Osteoblast (primary cell): ENCODE results near the gene ZNHIT2. TPM values are rescaled to one million over a fixed set of nuclear protein-coding genes. Genes with fewer than 3 reads are reported as not detected.

Source experiments
- DNase-seq: peaks from one replicate; pipeline ENCODE4 v3.0.0; 2011; ENCODE audit warnings: low spot score, mixed read lengths; ENCODE audit not compliant: insufficient read length; ENCODE audit errors: missing footprints
- H2AFZ ChIP-seq: 2 replicates; pipeline ENCODE4 v1.6.0; 2011; ENCODE audit warnings: mild to moderate bottlenecking, low read length
- H3K27ac ChIP-seq: 2 replicates; pipeline ENCODE4 v1.5.1; 2011; ENCODE audit warnings: mild to moderate bottlenecking, low read depth, low read length, moderate library complexity
- H3K27me3 ChIP-seq: 2 replicates; pipeline ENCODE4 v1.6.0; 2012; ENCODE audit warnings: mild to moderate bottlenecking, control low read depth, inconsistent platforms, low read length, moderate library complexity; ENCODE audit not compliant: insufficient read depth
- H3K36me3 ChIP-seq: 2 replicates; pipeline ENCODE4 v1.5.1; 2011; ENCODE audit warnings: mild to moderate bottlenecking, low read length, control low read depth, moderate library complexity; ENCODE audit not compliant: insufficient read depth
- H3K4me1 ChIP-seq: 2 replicates; pipeline ENCODE4 v1.5.1; 2011; ENCODE audit warnings: mild to moderate bottlenecking, low read length, control low read depth, moderate library complexity; ENCODE audit not compliant: insufficient read depth
- H3K4me2 ChIP-seq: 2 replicates; pipeline ENCODE4 v1.6.0; 2011; ENCODE audit warnings: mild to moderate bottlenecking, low read length; ENCODE audit not compliant: insufficient read depth
- H3K4me3 ChIP-seq: fragments of 200-600 bp; sonication (generic); 3 replicates; pipeline ENCODE4 v1.5.1; 2012; ENCODE audit warnings: mild to moderate bottlenecking, low read length, inconsistent platforms; ENCODE audit not compliant: insufficient read depth
- H3K79me2 ChIP-seq: 2 replicates; pipeline ENCODE4 v1.6.0; 2012; ENCODE audit warnings: mild to moderate bottlenecking, low read length, control low read depth, inconsistent platforms; ENCODE audit not compliant: insufficient read depth
- H3K9me3 ChIP-seq: 2 replicates; pipeline ENCODE4 v1.5.1; 2011; ENCODE audit warnings: low read depth, low read length, control low read depth
- H4K20me1 ChIP-seq: 2 replicates; pipeline ENCODE4 v1.6.0; 2012; ENCODE audit warnings: mild to moderate bottlenecking, low read length, control low read depth; ENCODE audit not compliant: insufficient read depth
- CTCF ChIP-seq: IDR thresholded peaks from 2 replicates; pipeline ENCODE4 v1.5.1; 2011; ENCODE audit warnings: mild to moderate bottlenecking, low read depth, low read length, moderate library complexity; ENCODE audit errors: extremely low read depth
- total RNA-seq: library from RNA; depleted of rRNA; stranded (reverse); fragments of >200 nt; gene quantifications from 2 replicates; pipeline ENCODE4 v1.2.3, GENCODE V29; 2012

ZNHIT2 gene
- total RNA-seq, 1 donor, result 12.3 TPM

GRCh38 chr11:65163684-65164083 lies 46.2 kb upstream of the ZNHIT2 start:
- H3K9me3 ChIP-seq, result no peaks in the 10 kb centered on the region
- H3K79me2 ChIP-seq, result no peaks in the 10 kb centered on the region
- no peak for TF ChIP-seq CTCF
- DNase-seq, result no peak
- H3K36me3 ChIP-seq, result no peaks in the 10 kb centered on the region
- no peaks in the 10 kb centered on the region for H3K27me3 ChIP-seq
- H3K4me3 ChIP-seq, result no peak overlapping the region
- no peak overlapping the region for H2AFZ ChIP-seq
- H3K27ac ChIP-seq, result no peak overlapping the region
- H3K4me2 ChIP-seq, result no peak overlapping the region
- peaks cover 3% of the 10 kb centered on the region for H3K4me1 ChIP-seq
- H4K20me1 ChIP-seq, result no peaks in the 10 kb centered on the region

- TF ChIP-seq CTCF, result no peak
- no peaks in the 10 kb centered on the region for H3K27me3 ChIP-seq
- H3K27ac ChIP-seq, result no peak overlapping the region
- no peak for DNase-seq
- no peaks in the 10 kb centered on the region for H3K79me2 ChIP-seq
- H3K4me3 ChIP-seq, result no peak overlapping the region
- no peaks in the 10 kb centered on the region for H4K20me1 ChIP-seq
- H3K9me3 ChIP-seq, result no peaks in the 10 kb centered on the region
- no peaks in the 10 kb centered on the region for H3K36me3 ChIP-seq
- H3K4me2 ChIP-seq, result no peak overlapping the region
- H2AFZ ChIP-seq, result no peak overlapping the region
- H3K4me1 ChIP-seq, result peaks cover 3% of the 10 kb centered on the region
These were observed 43.1 kb upstream of the ZNHIT2 start for GRCh38 chr11:65160643-65161042.

- no peaks in the 10 kb centered on the region for H3K27me3 ChIP-seq
- H3K36me3 ChIP-seq, result no peaks in the 10 kb centered on the region
- TF ChIP-seq CTCF, result no peak
- no peak for DNase-seq
- H3K4me3 ChIP-seq, result no peak overlapping the region
- no peaks in the 10 kb centered on the region for H3K79me2 ChIP-seq
- no peak overlapping the region for H3K4me2 ChIP-seq
- H4K20me1 ChIP-seq, result no peaks in the 10 kb centered on the region
- no peak overlapping the region for H3K27ac ChIP-seq
- no peaks in the 10 kb centered on the region for H3K9me3 ChIP-seq
- no peak overlapping the region for H2AFZ ChIP-seq
- H3K4me1 ChIP-seq, result no peaks in the 10 kb centered on the region
These were observed 41.5 kb upstream of the ZNHIT2 start for GRCh38 chr11:65159012-65159411.

- H3K9me3 ChIP-seq, result no peaks in the 10 kb centered on the region
- no peak for DNase-seq
- H3K4me2 ChIP-seq, result no peak overlapping the region
- no peak overlapping the region for H3K27ac ChIP-seq
- no peaks in the 10 kb centered on the region for H3K79me2 ChIP-seq
- peaks cover 6% of the 10 kb centered on the region for H3K4me1 ChIP-seq
- no peaks in the 10 kb centered on the region for H4K20me1 ChIP-seq
- H2AFZ ChIP-seq, result no peak overlapping the region
- no peaks in the 10 kb centered on the region for H3K36me3 ChIP-seq
- no peak for TF ChIP-seq CTCF
- H3K27me3 ChIP-seq, result no peaks in the 10 kb centered on the region
- no peak overlapping the region for H3K4me3 ChIP-seq
These were observed 39.8 kb upstream of the ZNHIT2 start for GRCh38 chr11:65157336-65157735.
